RWPE2 (cell line): Measurements from ENCODE around the gene LMX1B.

Source experiments
- ATAC-seq: fragments of 200-7000 bp; cut with Tn5 transposase; 3 replicates; pipeline ENCODE4 v1.9.1; 2021; ENCODE audit warnings: low read depth
- DNase-seq: peaks from one replicate; pipeline ENCODE4 v3.0.0-alpha.2; 2020; ENCODE audit warnings: low spot score
- H3K27ac ChIP-seq: fragments of 450-650 bp; 2 replicates; pipeline ENCODE4 v1.5.1; 2017; ENCODE audit warnings: mild to moderate bottlenecking; ENCODE audit not compliant: poor library complexity, severe bottlenecking
- H3K27me3 ChIP-seq: fragments of 250-450 bp; sonication (Bioruptor Pico); 2 replicates; pipeline ENCODE4 v1.5.1; 2021; ENCODE audit warnings: mild to moderate bottlenecking, moderate library complexity; ENCODE audit not compliant: insufficient read depth, poor library complexity, severe bottlenecking
- H3K36me3 ChIP-seq: fragments of 250-450 bp; sonication (Bioruptor Pico); 2 replicates; pipeline ENCODE4 v1.5.1; 2020; ENCODE audit warnings: low read depth, mild to moderate bottlenecking, moderate library complexity
- H3K4me1 ChIP-seq: fragments of 250-450 bp; sonication (Bioruptor Pico); 2 replicates; pipeline ENCODE4 v1.5.1; 2021; ENCODE audit warnings: mild to moderate bottlenecking, moderate library complexity; ENCODE audit not compliant: insufficient read depth, poor library complexity, severe bottlenecking
- H3K4me3 ChIP-seq: fragments of 250-450 bp; sonication (Bioruptor Pico); 2 replicates; pipeline ENCODE4 v1.5.1; 2021; ENCODE audit warnings: mild to moderate bottlenecking, moderate library complexity; ENCODE audit not compliant: severe bottlenecking
- H3K9me3 ChIP-seq: fragments of 250-450 bp; sonication (Bioruptor Pico); 2 replicates; pipeline ENCODE4 v1.5.1; 2021; ENCODE audit warnings: mild to moderate bottlenecking, moderate library complexity; ENCODE audit not compliant: severe bottlenecking
- CTCF ChIP-seq: fragments of 450-650 bp; IDR thresholded peaks from one replicate; pipeline ENCODE4 v1.5.1; 2017; ENCODE audit warnings: mild to moderate bottlenecking, moderate library complexity; ENCODE audit not compliant: poor library complexity, severe bottlenecking

The LMX1B gene

GRCh38 chr9:126614455-126615244 lies 922 bp downstream of the LMX1B start:
- H3K36me3 ChIP-seq: no peaks in the 10 kb centered on the region
- H3K9me3 ChIP-seq: no peaks in the 10 kb centered on the region
- H3K4me3 ChIP-seq: peak overlapping the region; percentile 27
- no peak for TF ChIP-seq CTCF
- H3K27ac ChIP-seq: no peak overlapping the region
- ATAC-seq (no peak), DNase-seq (peak; percentile 65)
- no peaks in the 10 kb centered on the region for H3K4me1 ChIP-seq
- H3K27me3 ChIP-seq: peaks cover 80% of the 10 kb centered on the region

DNA sequence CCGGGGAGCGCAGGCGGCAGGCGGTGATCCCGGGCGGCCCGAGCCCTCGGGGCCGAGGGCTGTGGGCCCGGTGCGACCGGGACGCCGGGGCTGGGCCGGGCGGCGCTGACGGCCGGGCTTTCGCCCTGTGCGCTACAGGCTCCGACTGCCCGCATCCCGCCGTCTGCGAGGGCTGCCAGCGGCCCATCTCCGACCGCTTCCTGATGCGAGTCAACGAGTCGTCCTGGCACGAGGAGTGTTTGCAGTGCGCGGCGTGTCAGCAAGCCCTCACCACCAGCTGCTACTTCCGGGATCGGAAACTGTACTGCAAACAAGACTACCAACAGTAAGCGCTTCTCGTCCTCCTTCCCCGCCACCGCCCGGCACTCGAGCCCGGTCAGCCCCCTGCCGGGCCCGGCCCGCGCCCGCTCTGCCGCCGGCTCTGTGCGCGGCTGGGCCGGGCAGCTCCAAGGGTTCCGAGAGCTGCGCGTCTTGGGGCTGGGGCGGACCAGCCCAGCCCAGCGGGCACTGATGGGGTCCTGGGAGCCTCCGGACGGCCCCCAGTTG lies 1.6 kb downstream of the LMX1B start:
- ATAC-seq: no peak

GRCh38 chr9:126615791-126616447 lies 2.2 kb downstream of the LMX1B start:
- no peak for TF ChIP-seq CTCF
- H3K4me3 ChIP-seq: no peak overlapping the region
- no peak for ATAC-seq
- H3K36me3 ChIP-seq: no peaks in the 10 kb centered on the region
- H3K27ac ChIP-seq: no peak overlapping the region
- no peaks in the 10 kb centered on the region for H3K4me1 ChIP-seq
- H3K9me3 ChIP-seq: no peaks in the 10 kb centered on the region
- peaks cover 80% of the 10 kb centered on the region for H3K27me3 ChIP-seq
- peak; percentile 40 for DNase-seq

More for the DNA sequence above, 1.6 kb downstream of the LMX1B start:
- Histone ChIP-seq H3K36me3 (no peaks in the 10 kb centered on the region), H3K4me1 (no peaks in the 10 kb centered on the region), H3K4me3 (no peak overlapping the region), H3K27me3 (peaks cover 80% of the 10 kb centered on the region), H3K27ac (no peak overlapping the region), H3K9me3 (no peaks in the 10 kb centered on the region)
- DNase-seq: peak; percentile 49
- no peak for TF ChIP-seq CTCF

GRCh38 chr9:126616521-126616976 lies 2.8 kb downstream of the LMX1B start:
- no peaks in the 10 kb centered on the region for H3K36me3 ChIP-seq
- no peaks in the 10 kb centered on the region for H3K4me1 ChIP-seq
- TF ChIP-seq CTCF: no peak
- no peaks in the 10 kb centered on the region for H3K9me3 ChIP-seq
- DNase-seq (peak; percentile 44), ATAC-seq (no peak)
- H3K4me3 ChIP-seq: no peak overlapping the region
- peaks cover 77% of the 10 kb centered on the region for H3K27me3 ChIP-seq
- H3K27ac ChIP-seq: no peak overlapping the region
